GM18502 (cell line): ENCODE measurements around the gene HSBP1L1.

Experiments used
- ATAC-seq: cut with Tn5 transposase; IDR thresholded peaks from one replicate; pipeline ENCODE4 v1.9.1; 2021; ENCODE audit warnings: mild to moderate bottlenecking; ENCODE audit not compliant: unreplicated experiment, poor library complexity

The HSBP1L1 gene

GRCh38 chr18:79928563-79928960 is 35.9 kb upstream of the HSBP1L1 start:
- no peak for ATAC-seq

- no peak for ATAC-seq
These were observed 34.3 kb upstream of the HSBP1L1 start for GRCh38 chr18:79930020-79930642.

- no peak for ATAC-seq
These were observed 33.0 kb upstream of the HSBP1L1 start for GRCh38 chr18:79931475-79931874.

- no peak for ATAC-seq
These were observed 31.5 kb upstream of the HSBP1L1 start for GRCh38 chr18:79932907-79933306.

GRCh38 chr18:79933765-79934164 is 30.7 kb upstream of the HSBP1L1 start:
- ATAC-seq, result no peak

GRCh38 chr18:79934311-79935097 is 29.9 kb upstream of the HSBP1L1 start:
- no peak for ATAC-seq

- no peak for ATAC-seq
These were observed 29.4 kb upstream of the HSBP1L1 start for GRCh38 chr18:79935098-79935480.

- ATAC-seq, result no peak
These were observed 28.9 kb upstream of the HSBP1L1 start for GRCh38 chr18:79935499-79935898.

- ATAC-seq, result no peak
These were observed 28.5 kb upstream of the HSBP1L1 start for GRCh38 chr18:79935925-79936324.

GRCh38 chr18:79936641-79937040 is 27.8 kb upstream of the HSBP1L1 start:
- ATAC-seq, result no peak

GRCh38 chr18:79937103-79937860 is 27.2 kb upstream of the HSBP1L1 start:
- ATAC-seq, result no peak

- no peak for ATAC-seq
These were observed 26.2 kb upstream of the HSBP1L1 start for GRCh38 chr18:79938196-79938595.

GRCh38 chr18:79939096-79939495 is 25.3 kb upstream of the HSBP1L1 start:
- no peak for ATAC-seq

GRCh38 chr18:79940126-79940813 is 24.2 kb upstream of the HSBP1L1 start:
- ATAC-seq, result no peak

GRCh38 chr18:79940814-79941472 is 23.5 kb upstream of the HSBP1L1 start:
- no peak for ATAC-seq

- ATAC-seq, result no peak
These were observed 22.8 kb upstream of the HSBP1L1 start for GRCh38 chr18:79941473-79942119.

GRCh38 chr18:79942211-79942610 is 22.2 kb upstream of the HSBP1L1 start:
- no peak for ATAC-seq

- ATAC-seq, result no peak
These were observed 21.4 kb upstream of the HSBP1L1 start for GRCh38 chr18:79942786-79943607.

GRCh38 chr18:79943608-79944125 is 20.8 kb upstream of the HSBP1L1 start:
- no peak for ATAC-seq
